ENCODE results near the gene RAET1L. TPM values are rescaled to one million over a fixed set of nuclear protein-coding genes. Genes with fewer than 3 reads are reported as not detected.
A peak's percentile ranks its signal among the peaks of the same experiment; 100 is the strongest.

RAET1L gene
- total and polyA plus RNA-seq, 9 of the 15 experiments (the other 6 are each of a cell fraction or from before 2014, with no cell fraction given), result not detected

DNA sequence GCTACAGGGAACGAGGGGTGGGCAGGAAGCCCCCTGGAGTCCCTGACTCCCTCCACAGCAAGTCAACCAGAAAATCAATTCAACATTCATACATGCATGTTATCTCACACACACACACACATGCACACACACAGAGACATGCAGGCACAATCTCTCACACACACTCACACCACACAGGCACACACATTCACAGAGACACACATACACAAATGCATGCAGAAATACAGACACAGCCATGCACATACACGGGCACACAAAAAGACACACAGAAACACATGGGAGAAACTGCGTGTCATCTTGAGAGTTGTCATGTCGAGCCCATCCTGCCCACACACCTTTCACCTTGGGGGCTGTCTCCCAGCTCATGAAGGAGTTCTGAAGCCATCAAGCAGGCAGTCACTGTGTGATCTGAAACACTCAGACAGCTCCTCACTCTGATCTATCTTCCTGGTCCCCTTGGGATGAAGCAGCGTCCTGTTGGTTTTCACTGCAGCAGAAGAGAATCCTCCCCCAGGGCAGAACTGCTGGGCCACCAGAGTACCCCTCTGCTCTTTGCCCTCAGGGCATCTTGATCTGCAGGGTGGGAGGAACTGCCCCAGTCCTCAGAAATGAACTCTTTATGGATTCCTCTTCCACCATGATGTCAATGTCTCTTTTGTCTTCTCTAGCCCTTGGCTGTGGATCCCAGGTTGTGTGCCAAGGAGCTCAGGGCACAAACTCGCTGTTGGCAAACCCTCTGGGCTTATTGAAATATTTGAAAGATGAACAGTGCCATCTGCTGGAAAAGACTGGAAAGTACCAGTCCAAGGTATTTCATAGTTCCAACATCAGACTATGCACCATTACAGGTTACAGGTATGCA, 8.8 kb downstream of the RAET1L start:
- H2AFZ ChIP-seq (ENCODE audit: low read depth, low read length), result no peak overlapping the region
- ATAC-seq, result peak; percentile 66
- H3K9me1 ChIP-seq (ENCODE audit: control insufficient read depth, insufficient read depth, low read length), result no peaks in the 10 kb centered on the region
- peak; percentile 77 for FAIRE-seq
- DNase-seq (ENCODE audit: extremely low read depth in 1 of 4, low spot score in 3 of 4), result peak in 3 of 4 experiments; percentile 36 to 69 (median 63)
- WGBS (ENCODE audit: insufficient coverage, low coverage, missing lambda C conversion rate), result 2% methylated on average over 6 of the region's 6 CpGs
- no peaks in the 10 kb centered on the region for H3K36me3 ChIP-seq (ENCODE audit: control insufficient read depth, insufficient read depth, low read length)
- H3K27ac ChIP-seq (ENCODE audit: extremely low read depth, low read depth, low read length), result no peak overlapping the region
- in situ Hi-C loops (cut with MboI), result no loop called here
- no peaks in the 10 kb centered on the region for H3K79me2 ChIP-seq (ENCODE audit: control insufficient read depth, insufficient read depth, low read length)
- H3K4me3 ChIP-seq, result no peak overlapping the region
- no TSS peak for BruUV-seq (replicated peaks)
- intact Hi-C loops (cut with micrococcal nuclease), result loop anchor here (1.0 to 5.0 kb wide), 2 partner anchors 82 to 174 kb away; no protein-coding TSS in a partner anchor
- ChIA-PET POLR2A (interaction anchor here (0.6 to 1.0 kb wide), 6 partner anchors 19 to 1356 kb away, joined by 3 read pairs; no protein-coding TSS in a partner anchor), CTCF (ENCODE audit: low intra/inter-chr PET ratio) (interaction anchor here (0.6 to 4.4 kb wide), 5 partner anchors 9 to 194 kb away, joined by 3 to 70 read pairs (median 3); partner anchors contain the start of gene RAET1L)
- H3K27me3 ChIP-seq (ENCODE audit: control insufficient read depth in 2 of 2, insufficient read depth in 2 of 2, low read length in 2 of 2), result peaks cover 5 to 14% of the 10 kb centered on the region in 2 experiments; a peak in 4 of 5 replicates
- no peak overlapping the region for H3K4me2 ChIP-seq (ENCODE audit: insufficient read depth, low read length)
- no peak overlapping the region for H3K9ac ChIP-seq (ENCODE audit: insufficient read depth in 1 of 2, low read depth in 2 of 2, low read length in 2 of 2)
- H3K9me3 ChIP-seq (replicated peaks; ENCODE audit: control insufficient read depth, insufficient read depth, low read depth, low read length), result no peaks in the 10 kb centered on the region
- H4K20me1 ChIP-seq (replicated peaks; ENCODE audit: control insufficient read depth, insufficient read depth, low read length), result no peaks in the 10 kb centered on the region
- H3K4me1 ChIP-seq (replicated peaks in 1 of 2; ENCODE audit: control insufficient read depth in 2 of 2, insufficient read depth in 2 of 2, low read length in 2 of 2), result peaks cover 18 to 21% of the 10 kb centered on the region in 2 experiments; a peak in 4 of 5 replicates
- TF ChIP-seq NFE2L1 (tag; IDR thresholded peaks at IDR 0.05; ENCODE audit: borderline replicate concordance, low read depth) (no peak), KDM2B (CRISPR knock-in tag; IDR thresholded peaks at IDR 0.05) (no peak), SMAD3 (CRISPR knock-in tag; conservative IDR thresholded peaks at IDR 0.05) (no peak), HDAC3 (IDR thresholded peaks at IDR 0.05; ENCODE audit: borderline replicate concordance, partially characterized antibody) (no peak), PHF21A (IDR thresholded peaks at IDR 0.05; ENCODE audit: borderline replicate concordance, low read depth) (no peak), NR2C2 (CRISPR knock-in tag; IDR thresholded peaks at IDR 0.05) (no peak), NR2C2 (tag; IDR thresholded peaks at IDR 0.05) (no peak), SIN3A (IDR thresholded peaks at IDR 0.05; ENCODE audit: borderline replicate concordance in 2 of 2, control insufficient read depth in 1 of 2, low read depth in 2 of 2, low read length in 2 of 2) (no peak), POLR3G (IDR thresholded peaks at IDR 0.05; ENCODE audit: extremely low read depth, insufficient read length, insufficient replicate concordance) (no peak), TBL1XR1 (IDR thresholded peaks at IDR 0.05; ENCODE audit: low read length in 2 of 2) (no peak)
- TF ChIP-seq, protein P1, sequence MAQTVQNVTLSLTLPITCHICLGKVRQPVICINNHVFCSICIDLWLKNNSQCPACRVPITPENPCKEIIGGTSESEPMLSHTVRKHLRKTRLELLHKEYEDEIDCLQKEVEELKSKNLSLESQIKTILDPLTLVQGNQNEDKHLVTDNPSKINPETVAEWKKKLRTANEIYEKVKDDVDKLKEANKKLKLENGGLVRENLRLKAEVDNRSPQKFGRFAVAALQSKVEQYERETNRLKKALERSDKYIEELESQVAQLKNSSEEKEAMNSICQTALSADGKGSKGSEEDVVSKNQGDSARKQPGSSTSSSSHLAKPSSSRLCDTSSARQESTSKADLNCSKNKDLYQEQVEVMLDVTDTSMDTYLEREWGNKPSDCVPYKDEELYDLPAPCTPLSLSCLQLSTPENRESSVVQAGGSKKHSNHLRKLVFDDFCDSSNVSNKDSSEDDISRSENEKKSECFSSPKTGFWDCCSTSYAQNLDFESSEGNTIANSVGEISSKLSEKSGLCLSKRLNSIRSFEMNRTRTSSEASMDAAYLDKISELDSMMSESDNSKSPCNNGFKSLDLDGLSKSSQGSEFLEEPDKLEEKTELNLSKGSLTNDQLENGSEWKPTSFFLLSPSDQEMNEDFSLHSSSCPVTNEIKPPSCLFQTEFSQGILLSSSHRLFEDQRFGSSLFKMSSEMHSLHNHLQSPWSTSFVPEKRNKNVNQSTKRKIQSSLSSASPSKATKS (CRISPR knock-in tag; IDR thresholded peaks at IDR 0.05), result no peak
- TF ChIP-seq, protein P2, sequence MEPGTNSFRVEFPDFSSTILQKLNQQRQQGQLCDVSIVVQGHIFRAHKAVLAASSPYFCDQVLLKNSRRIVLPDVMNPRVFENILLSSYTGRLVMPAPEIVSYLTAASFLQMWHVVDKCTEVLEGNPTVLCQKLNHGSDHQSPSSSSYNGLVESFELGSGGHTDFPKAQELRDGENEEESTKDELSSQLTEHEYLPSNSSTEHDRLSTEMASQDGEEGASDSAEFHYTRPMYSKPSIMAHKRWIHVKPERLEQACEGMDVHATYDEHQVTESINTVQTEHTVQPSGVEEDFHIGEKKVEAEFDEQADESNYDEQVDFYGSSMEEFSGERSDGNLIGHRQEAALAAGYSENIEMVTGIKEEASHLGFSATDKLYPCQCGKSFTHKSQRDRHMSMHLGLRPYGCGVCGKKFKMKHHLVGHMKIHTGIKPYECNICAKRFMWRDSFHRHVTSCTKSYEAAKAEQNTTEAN (CRISPR knock-in tag; IDR thresholded peaks at IDR 0.05), result no peak
- TF ChIP-seq, protein P3, sequence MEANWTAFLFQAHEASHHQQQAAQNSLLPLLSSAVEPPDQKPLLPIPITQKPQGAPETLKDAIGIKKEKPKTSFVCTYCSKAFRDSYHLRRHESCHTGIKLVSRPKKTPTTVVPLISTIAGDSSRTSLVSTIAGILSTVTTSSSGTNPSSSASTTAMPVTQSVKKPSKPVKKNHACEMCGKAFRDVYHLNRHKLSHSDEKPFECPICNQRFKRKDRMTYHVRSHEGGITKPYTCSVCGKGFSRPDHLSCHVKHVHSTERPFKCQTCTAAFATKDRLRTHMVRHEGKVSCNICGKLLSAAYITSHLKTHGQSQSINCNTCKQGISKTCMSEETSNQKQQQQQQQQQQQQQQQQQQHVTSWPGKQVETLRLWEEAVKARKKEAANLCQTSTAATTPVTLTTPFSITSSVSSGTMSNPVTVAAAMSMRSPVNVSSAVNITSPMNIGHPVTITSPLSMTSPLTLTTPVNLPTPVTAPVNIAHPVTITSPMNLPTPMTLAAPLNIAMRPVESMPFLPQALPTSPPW (CRISPR knock-in tag; IDR thresholded peaks at IDR 0.05), result no peak

All from K562 (cell line).